Right ventricle myocardium inferior (tissue), 1 donor: Measurements from ENCODE around the gene CARD10. TPM values are rescaled to one million over a fixed set of nuclear protein-coding genes. Genes with fewer than 3 reads are reported as not detected.

Experiments
- ATAC-seq: fragments of 200-7000 bp; cut with Tn5 transposase; one replicate; pipeline ENCODE4 v1.9.1; 2020; ENCODE audit warnings: mild to moderate bottlenecking, moderate library complexity
- DNase-seq: peaks from one replicate; pipeline ENCODE4 v3.0.0; 2021; ENCODE audit errors: missing footprints
- intact Hi-C: fragments of 100-400 bp; cut with DNase I; formaldehyde crosslinking; loops from one replicate; pipeline ENCODE4 v1.11.0; 2022
- total RNA-seq: library from RNA; stranded (reverse); fragmentation: NEBNext Ultra II Directional; extraction: Animal tissue kit (Norgen Biotek cat#: 25700); gene quantifications from one replicate; pipeline ENCODE4 v1.2.1, GENCODE V29; 2021
- donor health status: DM: no; HTN: yes; CAD: no; lungs with severe emphysema.

The CARD10 gene
- total RNA-seq, 1 donor from 2014 or later = 10.3 TPM

GRCh38 chr22:37514526-37515051 lies 4.6 kb downstream of the CARD10 start:
- ATAC-seq (no peak), DNase-seq (peak; percentile 30)
- intact Hi-C loops = no loop called here

DNA sequence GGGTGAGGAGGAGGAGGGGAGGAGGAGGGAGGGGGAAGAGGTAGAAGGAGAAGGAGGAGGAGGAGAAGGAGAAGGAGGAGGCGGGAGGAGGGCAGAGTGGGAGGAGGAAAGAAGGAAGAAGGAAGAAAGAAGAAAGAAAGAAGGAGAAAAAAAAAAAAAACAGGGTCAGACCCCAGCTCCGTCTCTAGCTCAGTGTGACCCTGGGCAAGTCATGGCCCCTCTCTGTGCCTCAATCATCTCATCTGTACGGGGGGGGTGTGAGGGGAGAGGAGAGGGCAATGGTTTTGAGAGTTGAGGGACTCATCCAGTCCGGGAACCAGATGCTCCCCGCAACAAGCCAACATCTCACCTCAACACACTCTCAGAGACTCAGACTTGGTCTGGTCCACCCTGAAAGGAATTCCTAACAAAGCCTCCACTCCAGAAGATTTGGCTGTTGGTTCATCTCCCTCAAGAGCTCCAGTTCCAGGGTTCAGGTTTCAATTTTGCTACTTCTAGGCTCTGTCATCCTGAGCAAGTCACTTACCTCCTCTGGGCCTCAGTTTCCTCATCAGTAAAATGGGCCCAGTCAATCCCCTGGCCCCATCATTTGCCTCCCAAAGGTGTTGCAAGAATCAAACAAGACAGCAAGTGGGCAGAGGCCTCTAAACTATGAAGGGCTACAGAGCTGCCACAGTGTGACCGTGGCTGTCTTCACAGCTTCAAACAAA lies 7.7 kb downstream of the CARD10 start:
- DNase-seq = peak; percentile 3
- intact Hi-C loops = no loop called here
- ATAC-seq = no peak

- DNase-seq (peak; percentile 34), ATAC-seq (no peak)
- intact Hi-C loops = no loop called here
These were observed 9.1 kb downstream of the CARD10 start for GRCh38 chr22:37510091-37510490.

GRCh38 chr22:37509059-37509860 lies 10.0 kb downstream of the CARD10 start:
- intact Hi-C loops = no loop called here
- no peak for ATAC-seq
- DNase-seq = peak; percentile 47

GRCh38 chr22:37508431-37508992 lies 10.7 kb downstream of the CARD10 start:
- DNase-seq (no peak), ATAC-seq (no peak)
- intact Hi-C loops = no loop called here

DNA sequence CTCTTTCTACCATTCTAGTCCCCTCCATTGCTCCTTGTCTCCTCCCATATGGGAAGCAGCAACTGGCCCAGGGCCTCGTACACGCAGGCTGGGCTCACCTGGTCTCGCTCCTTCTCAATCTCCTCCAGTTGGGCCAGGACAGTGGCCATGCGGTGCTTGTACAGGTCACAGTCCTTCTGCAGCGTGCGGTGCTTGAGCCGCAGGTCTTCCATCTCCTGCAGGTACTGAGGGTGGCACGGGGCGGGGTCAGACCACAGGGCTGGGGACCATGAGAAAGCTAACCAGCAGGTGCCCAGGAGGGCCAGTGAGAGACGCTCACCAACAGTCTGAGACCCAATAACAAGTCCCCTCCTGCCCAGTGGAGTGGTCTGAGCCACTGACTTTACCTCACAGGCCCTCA lies 11.5 kb downstream of the CARD10 start:
- DNase-seq = no peak
- no peak for ATAC-seq
- intact Hi-C loops = no loop called here

DNA sequence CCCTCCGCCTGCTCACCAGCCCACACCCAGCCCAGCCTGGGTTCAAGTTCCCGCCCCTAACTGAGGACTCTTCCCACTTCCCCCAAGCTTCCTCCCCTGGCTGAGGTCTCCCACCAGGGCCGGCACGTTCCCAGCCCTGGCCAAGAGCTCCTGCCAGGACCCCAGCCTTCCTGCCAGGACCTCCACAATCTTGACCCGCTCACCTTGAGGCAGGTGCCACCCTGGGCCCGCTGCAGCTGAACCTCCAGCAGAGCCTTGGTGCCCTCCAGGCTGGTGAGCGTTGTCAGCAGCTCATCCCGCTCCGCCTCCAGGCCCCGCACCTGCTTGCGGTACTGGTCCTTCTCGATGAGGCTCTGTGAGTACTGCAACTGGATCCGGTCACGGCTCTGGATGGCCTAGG lies 13.2 kb downstream of the CARD10 start:
- ATAC-seq (no peak), DNase-seq (no peak)
- intact Hi-C loops = no loop called here

DNA sequence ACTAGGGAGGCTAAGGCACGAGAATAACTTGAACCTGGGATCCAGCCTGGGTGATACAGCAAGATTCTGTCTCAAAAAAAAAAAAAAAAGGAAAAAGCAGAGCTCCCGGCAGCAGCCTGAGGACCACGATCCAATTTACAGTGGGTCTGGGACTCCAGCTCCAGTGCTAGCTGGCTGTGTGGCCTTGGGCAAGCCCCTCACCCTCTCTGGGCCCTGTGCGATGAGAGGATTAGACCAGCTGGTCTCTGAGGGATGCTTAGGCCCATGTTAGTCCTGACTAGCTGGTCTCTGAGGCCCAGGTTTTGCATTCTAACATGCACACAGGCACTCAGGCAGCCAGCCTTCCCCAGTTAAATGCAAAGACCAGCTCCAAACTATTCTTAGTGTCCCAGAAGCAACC lies 13.7 kb downstream of the CARD10 start:
- DNase-seq (no peak), ATAC-seq (no peak)
- intact Hi-C loops = no loop called here

GRCh38 chr22:37504964-37505363 lies 14.3 kb downstream of the CARD10 start:
- DNase-seq (no peak), ATAC-seq (no peak)
- intact Hi-C loops = no loop called here

- no peak for DNase-seq
- no peak for ATAC-seq
- intact Hi-C loops = no loop called here
These were observed 15.4 kb downstream of the CARD10 start for GRCh38 chr22:37503850-37504249.

- intact Hi-C loops = no loop called here
- no peak for ATAC-seq
- no peak for DNase-seq
These were observed 16.0 kb downstream of the CARD10 start for GRCh38 chr22:37503183-37503683.

DNA sequence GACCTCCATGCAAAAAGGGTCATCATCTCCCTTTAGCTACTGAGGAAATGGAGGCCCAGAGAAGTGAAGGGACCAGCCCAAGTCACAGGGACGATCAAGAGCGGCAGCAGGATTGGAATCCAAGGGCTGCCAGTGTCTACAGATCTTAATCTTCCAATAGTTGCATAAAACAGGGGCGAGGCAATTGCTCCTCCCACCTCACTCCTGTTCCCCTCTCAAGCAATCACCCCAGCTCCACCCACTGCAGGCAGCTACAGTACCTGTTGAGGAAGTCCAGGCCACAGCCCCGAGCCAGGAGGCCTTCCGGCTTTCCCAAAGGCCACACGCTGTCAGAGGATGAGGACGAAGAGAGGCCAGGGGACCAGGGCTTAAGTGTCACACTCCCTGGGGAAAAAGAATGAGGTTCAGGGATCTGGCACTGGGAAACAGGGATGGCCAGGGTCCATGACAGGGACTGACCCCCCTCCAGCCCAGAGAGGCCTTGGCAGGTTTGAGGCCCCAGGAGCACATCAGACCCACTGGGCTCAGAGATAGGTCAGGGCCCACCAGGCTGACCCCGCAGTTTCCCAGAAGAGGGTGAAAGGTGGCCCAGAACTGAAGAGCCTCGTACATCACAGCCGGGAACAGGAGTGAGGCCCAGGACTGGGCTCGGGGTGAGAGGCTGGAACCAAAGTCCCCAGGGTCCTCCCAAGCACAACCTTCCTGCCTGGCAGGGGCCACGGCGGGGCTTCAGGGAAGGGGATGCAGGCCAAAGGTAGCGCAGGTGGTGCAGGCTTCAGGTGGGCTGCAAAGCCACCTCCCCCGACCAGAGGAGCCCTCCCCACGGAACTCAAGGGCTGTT lies 16.7 kb downstream of the CARD10 start:
- intact Hi-C loops = no loop called here
- no peak for ATAC-seq
- DNase-seq = no peak

DNA sequence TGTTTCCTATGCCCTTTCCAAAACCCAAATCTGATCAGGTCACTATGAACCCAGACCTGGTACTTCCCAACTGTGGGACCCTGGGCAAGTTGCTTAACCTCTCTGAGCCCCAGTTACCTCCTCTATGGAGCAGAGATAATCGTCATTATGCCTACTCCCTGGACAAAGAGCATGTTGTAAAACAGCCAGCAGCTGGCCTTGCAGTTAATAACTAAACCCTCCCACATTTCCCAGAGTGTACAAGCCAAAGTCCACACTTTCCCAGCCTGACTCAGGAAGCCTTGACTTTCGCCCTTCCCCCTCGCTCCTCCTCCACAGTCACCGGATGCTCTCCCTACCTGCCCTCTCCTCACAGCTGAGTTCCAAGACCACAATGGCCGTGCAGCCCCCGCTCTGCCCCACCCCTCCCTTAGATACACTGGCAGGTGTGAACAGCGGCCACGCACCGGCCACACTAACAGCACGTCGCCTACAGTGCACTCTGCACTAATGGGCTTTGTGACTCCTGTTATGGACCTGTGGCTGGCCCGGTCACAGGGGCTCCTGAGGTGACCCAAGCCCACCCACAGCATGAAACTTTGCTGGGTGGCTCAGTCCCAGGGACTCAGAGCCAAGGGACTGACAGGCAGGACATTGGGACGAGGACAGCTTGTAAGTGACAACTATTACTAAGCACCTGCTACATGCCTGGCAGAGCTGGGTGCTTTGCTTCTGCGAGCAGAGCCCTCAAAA lies 17.4 kb downstream of the CARD10 start:
- DNase-seq (no peak), ATAC-seq (peak; percentile 50)
- intact Hi-C loops = no loop called here

DNA sequence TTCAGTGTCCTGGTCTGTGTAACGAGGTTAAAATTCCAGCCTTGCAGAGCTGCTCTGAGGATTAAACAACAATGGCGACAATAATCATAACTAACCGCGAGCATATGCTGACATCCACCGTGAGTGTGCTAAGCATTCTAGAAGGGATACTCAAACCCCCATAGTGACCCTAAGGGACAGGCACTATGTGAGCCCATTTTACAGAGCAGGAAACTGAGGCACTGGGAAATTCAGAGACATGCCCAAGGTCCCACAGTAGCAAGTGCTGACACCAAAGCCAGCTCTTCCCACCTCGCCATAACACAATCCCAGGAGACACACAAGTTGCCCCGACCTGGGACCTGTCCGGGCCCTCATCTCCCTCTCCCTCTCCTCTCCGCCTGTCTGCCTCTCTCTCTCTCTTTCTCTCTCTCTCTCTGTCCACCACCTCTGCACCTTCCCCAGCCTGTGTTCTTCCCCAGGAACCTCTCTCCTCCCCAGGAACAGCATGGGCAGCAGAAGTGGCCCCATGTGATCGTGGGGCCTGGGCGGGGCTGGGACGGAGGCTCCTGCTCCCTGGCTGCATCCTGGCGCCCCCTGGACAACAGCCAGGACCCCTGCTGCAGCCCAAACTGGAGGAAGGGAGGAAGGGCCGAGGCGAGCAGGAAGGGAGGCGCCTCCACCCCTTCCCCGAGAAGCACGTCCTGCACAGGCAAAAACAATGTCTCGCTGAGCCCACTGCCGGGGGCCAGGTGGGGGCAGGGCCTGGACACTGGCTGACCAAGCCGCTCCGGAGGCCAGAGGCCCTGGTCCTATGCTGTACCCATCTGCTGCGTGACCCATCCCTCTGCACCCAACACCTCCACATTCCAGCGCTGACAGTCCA lies 18.2 kb downstream of the CARD10 start:
- intact Hi-C loops = no loop called here
- ATAC-seq (peak; percentile 35), DNase-seq (no peak)

DNA sequence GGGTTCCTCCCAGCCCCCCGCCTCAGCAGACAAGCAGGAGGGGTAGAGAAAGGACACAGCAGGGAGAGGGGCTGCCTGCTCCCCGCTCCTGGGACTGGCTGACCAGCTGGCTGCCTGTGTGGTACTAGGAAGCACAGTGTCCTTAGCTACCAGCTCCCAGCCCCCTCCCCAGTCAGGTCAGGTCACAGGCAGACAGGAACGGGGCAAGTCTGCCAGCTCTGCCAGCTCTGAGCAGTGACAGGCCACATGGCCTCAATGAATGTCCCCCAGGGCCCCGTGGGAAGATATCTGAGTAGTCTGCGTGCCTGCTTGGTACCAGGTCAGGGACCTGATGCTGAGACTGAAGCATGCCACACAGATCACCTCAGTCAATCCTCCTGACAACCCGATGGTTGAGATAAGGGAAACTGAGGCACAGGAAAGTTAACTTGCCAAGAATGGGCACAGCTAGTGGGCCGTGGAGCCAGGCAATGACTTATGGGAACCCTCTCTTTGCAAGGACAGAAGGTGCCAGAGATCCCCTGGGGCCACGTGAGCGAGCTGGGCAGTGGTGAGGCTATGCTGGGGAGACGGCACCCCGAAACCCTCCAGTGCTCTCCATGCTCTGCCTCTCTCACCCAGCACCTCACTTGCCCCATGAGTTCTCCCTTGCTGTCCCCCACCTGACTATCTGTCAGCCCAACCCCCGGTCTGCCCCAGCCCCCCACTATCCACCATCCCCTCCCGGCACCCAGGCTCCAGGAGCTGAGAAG lies 19.2 kb downstream of the CARD10 start:
- ATAC-seq (no peak), DNase-seq (no peak)
- intact Hi-C loops = no loop called here

DNA sequence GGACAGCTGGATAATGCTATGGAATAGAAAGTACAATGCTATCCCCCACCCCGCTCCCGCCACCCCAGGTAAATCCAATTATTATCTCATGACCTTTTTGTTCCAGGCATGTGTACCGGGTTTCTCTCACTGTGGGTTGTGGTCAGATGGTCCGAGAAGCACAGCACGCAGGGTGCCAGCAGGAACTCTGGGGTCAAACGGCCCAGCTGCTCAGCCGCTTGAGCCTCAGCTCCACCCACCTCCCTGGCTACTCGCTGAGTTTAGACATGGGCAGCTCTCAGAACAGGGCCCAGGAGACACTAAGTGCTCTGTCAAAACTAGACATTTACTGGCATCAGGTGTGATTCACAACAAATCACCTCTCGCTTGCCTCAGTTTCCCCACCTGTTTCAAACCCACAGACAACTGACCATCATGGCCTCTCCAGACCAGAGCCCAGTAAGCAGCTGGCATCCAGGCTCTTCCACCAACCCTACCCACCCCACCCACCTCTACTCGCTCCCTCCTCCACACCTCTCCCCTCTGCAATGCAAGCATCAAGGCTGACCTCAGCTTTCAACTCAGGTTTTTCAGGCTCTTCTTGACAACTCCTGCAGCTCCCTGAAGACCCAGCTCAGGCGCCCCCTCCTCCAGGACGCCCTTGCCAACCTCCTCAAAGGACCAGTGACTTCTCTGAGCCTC lies 20.0 kb downstream of the CARD10 start:
- DNase-seq (no peak), ATAC-seq (no peak)

More for the DNA sequence above, 20.0 kb downstream of the CARD10 start:
- intact Hi-C loops = no loop called here
